ENCODE measurements around the gene VAV3.

DNA sequence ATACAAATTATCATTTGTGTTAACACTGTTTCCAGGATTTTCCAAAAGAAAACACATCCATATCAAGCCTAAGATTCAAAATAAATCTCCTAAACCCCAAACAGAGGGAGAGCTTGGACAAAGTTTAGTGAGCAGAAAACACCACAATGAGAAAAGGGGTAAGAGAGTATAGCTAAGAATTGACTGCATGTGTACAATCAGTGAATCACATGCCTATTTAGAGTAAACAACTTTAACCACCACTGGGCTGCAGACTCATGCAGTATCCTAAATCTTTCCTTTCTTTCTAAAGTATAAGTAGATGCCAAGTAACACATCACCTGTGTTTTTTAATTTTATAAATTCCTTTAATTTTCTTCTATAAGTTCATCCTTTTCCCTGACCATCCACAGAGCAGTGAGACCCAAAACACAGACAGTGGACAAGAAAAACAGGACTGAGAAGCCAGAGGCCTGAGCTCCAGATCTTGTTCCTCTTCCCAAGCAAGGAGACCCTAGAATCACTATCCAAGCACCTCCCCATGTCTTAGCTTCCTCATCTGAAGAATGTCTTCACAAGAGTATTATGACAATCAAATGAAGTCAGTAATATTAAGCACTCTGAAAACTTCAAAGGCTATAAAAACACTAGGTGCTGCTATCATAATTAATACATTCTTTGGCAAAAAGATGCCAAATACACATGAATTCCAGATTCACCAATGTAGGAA lies 93.1 kb downstream of the VAV3 start:
- TF ChIP-seq, protein P1, sequence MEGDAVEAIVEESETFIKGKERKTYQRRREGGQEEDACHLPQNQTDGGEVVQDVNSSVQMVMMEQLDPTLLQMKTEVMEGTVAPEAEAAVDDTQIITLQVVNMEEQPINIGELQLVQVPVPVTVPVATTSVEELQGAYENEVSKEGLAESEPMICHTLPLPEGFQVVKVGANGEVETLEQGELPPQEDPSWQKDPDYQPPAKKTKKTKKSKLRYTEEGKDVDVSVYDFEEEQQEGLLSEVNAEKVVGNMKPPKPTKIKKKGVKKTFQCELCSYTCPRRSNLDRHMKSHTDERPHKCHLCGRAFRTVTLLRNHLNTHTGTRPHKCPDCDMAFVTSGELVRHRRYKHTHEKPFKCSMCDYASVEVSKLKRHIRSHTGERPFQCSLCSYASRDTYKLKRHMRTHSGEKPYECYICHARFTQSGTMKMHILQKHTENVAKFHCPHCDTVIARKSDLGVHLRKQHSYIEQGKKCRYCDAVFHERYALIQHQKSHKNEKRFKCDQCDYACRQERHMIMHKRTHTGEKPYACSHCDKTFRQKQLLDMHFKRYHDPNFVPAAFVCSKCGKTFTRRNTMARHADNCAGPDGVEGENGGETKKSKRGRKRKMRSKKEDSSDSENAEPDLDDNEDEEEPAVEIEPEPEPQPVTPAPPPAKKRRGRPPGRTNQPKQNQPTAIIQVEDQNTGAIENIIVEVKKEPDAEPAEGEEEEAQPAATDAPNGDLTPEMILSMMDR (conservative IDR thresholded peaks at IDR 0.05 in 1 of 2, IDR thresholded peaks at IDR 0.05 in 1 of 2; ENCODE audit: low read depth in 1 of 2, low read length in 2 of 2), result no peak
- no peak for TF ChIP-seq EZH2 (IDR thresholded peaks at IDR 0.05; ENCODE audit: low read length, missing control alignments)

Measured in fibroblast of lung (primary cell).